H9 (cell line): ENCODE measurements around the gene ROCK2. TPM values are rescaled to one million over a fixed set of nuclear protein-coding genes. Genes with fewer than 3 reads are reported as not detected.

Source experiments
- DNase-seq: peaks from one replicate; pipeline ENCODE4 v3.0.0-alpha.2; 2017
- H2AFZ ChIP-seq: one replicate; pipeline ENCODE4 v1.6.1; 2013; ENCODE audit warnings: mild to moderate bottlenecking, low read length, control low read depth, moderate library complexity
- H2AK5ac ChIP-seq: 2 replicates; pipeline ENCODE4 v1.6.1; 2013; ENCODE audit warnings: low read length, control low read depth, mixed read lengths; ENCODE audit not compliant: insufficient read length
- H2BK120ac ChIP-seq: one replicate; pipeline ENCODE4 v1.6.1; 2013; ENCODE audit warnings: low read depth, mild to moderate bottlenecking, low read length, control low read depth, inconsistent platforms; ENCODE audit not compliant: poor library complexity, severe bottlenecking
- H2BK12ac ChIP-seq: 2 replicates; pipeline ENCODE4 v1.6.1; 2013; ENCODE audit warnings: low read length, control low read depth, mixed read lengths, low read depth; ENCODE audit not compliant: insufficient read length
- H2BK15ac ChIP-seq: 2 replicates; pipeline ENCODE4 v1.6.1; 2013; ENCODE audit warnings: low read depth, low read length, control low read depth
- H2BK20ac ChIP-seq: one replicate; pipeline ENCODE4 v1.6.1; 2013; ENCODE audit warnings: low read depth, mild to moderate bottlenecking, low read length, control low read depth, inconsistent platforms; ENCODE audit not compliant: poor library complexity, severe bottlenecking
- H2BK5ac ChIP-seq: 2 replicates; pipeline ENCODE4 v1.6.1; 2013; ENCODE audit warnings: low read length, control low read depth, mixed read lengths; ENCODE audit not compliant: insufficient read length
- H3K14ac ChIP-seq: 2 replicates; pipeline ENCODE4 v1.6.1; 2013; ENCODE audit warnings: low read length, control low read depth; ENCODE audit not compliant: insufficient read depth
- H3K18ac ChIP-seq: 2 replicates; pipeline ENCODE4 v1.6.1; 2013; ENCODE audit warnings: low read depth, mild to moderate bottlenecking, mixed read lengths, low read length, control low read depth; ENCODE audit not compliant: insufficient read length
- H3K23ac ChIP-seq: 2 replicates; pipeline ENCODE4 v1.6.1; 2013; ENCODE audit warnings: low read length, control low read depth, mixed read lengths, low read depth; ENCODE audit not compliant: insufficient read length
- H3K23me2 ChIP-seq: 2 replicates; pipeline ENCODE4 v1.6.1; 2013; ENCODE audit warnings: low read depth, mild to moderate bottlenecking, mixed read lengths, low read length, control low read depth; ENCODE audit not compliant: insufficient read length, poor library complexity, severe bottlenecking
- H3K27ac ChIP-seq: 2 replicates; pipeline ENCODE4 v1.5.1; 2013; ENCODE audit warnings: low read length, control low read depth, mixed read lengths, low read depth; ENCODE audit not compliant: insufficient read length
- H3K27me3 ChIP-seq: 2 replicates; pipeline ENCODE4 v1.6.1; 2013; ENCODE audit warnings: low read length, control low read depth, inconsistent platforms; ENCODE audit not compliant: insufficient read depth
- H3K4ac ChIP-seq: 2 replicates; pipeline ENCODE4 v1.6.1; 2013; ENCODE audit warnings: low read depth, mild to moderate bottlenecking, control low read depth, inconsistent platforms, low read length, moderate library complexity
- H3K4me1 ChIP-seq: 2 replicates; pipeline ENCODE4 v1.6.1; 2013; ENCODE audit warnings: low read length, control low read depth, inconsistent platforms; ENCODE audit not compliant: insufficient read depth
- H3K4me2 ChIP-seq: 2 replicates; pipeline ENCODE4 v1.6.1; 2013; ENCODE audit warnings: low read length, control low read depth, mixed read lengths; ENCODE audit not compliant: insufficient read length, insufficient read depth
- H3K56ac ChIP-seq: 2 replicates; pipeline ENCODE4 v1.6.1; 2013; ENCODE audit warnings: low read depth, mild to moderate bottlenecking, mixed read lengths, low read length, control low read depth; ENCODE audit not compliant: insufficient read length
- H3K79me1 ChIP-seq: 2 replicates; pipeline ENCODE4 v1.6.1; 2013; ENCODE audit warnings: low read depth, mild to moderate bottlenecking, moderate library complexity, low read length, control low read depth, inconsistent platforms; ENCODE audit not compliant: insufficient read depth, poor library complexity, severe bottlenecking
- H3K79me2 ChIP-seq: 2 replicates; pipeline ENCODE4 v1.6.1; 2013; ENCODE audit warnings: low read length, control low read depth, inconsistent platforms; ENCODE audit not compliant: insufficient read depth
- H3K9ac ChIP-seq: 2 replicates; pipeline ENCODE4 v1.6.1; 2013; ENCODE audit warnings: low read length, control low read depth, mixed read lengths; ENCODE audit not compliant: insufficient read length; ENCODE audit errors: extremely low read depth
- H3K9me3 ChIP-seq: one replicate; pipeline ENCODE4 v1.6.1; 2013; ENCODE audit warnings: low read depth, low read length, inconsistent platforms; ENCODE audit not compliant: control insufficient read depth
- H3T11ph ChIP-seq: one replicate; pipeline ENCODE4 v1.6.1; 2013; ENCODE audit warnings: mild to moderate bottlenecking, low read length, control low read depth, inconsistent platforms
- H4K20me1 ChIP-seq: one replicate; pipeline ENCODE4 v1.6.1; 2013; ENCODE audit not compliant: control insufficient read depth, insufficient read length, insufficient read depth
- H4K5ac ChIP-seq: 2 replicates; pipeline ENCODE4 v1.6.1; 2013; ENCODE audit warnings: low read depth, mild to moderate bottlenecking, mixed read lengths, low read length, control low read depth; ENCODE audit not compliant: insufficient read length
- H4K8ac ChIP-seq: replicated peaks from 2 replicates; pipeline ENCODE4 v1.6.1; 2013; ENCODE audit warnings: low read length, control low read depth, mixed read lengths, low read depth; ENCODE audit not compliant: insufficient read length
- H4K91ac ChIP-seq: 2 replicates; pipeline ENCODE4 v1.6.1; 2013; ENCODE audit warnings: low read depth, mild to moderate bottlenecking, moderate library complexity, mixed read lengths, low read length, control low read depth; ENCODE audit not compliant: insufficient read length
- H3K27ac Mint-ChIP-seq, 3 experiments: 2 replicates in 2 of 3; 3 replicates in 1 of 3; pipeline ENCODE4 v1.8.0; 2020 to 2021; ENCODE audit warnings: mixed read lengths in 3 of 3, mild to moderate bottlenecking in 1 of 3, moderate library complexity in 1 of 3
- H3K27me3 Mint-ChIP-seq: 2 replicates; pipeline ENCODE4 v1.8.0; 2021; ENCODE audit warnings: low read depth, mild to moderate bottlenecking, moderate library complexity, mixed read lengths
- H3K36me3 Mint-ChIP-seq, 3 experiments: 2 replicates in 2 of 3; 3 replicates in 1 of 3; pipeline ENCODE4 v1.8.0; 2020 to 2021; ENCODE audit warnings: low read depth in 3 of 3, mixed read lengths in 3 of 3; ENCODE audit not compliant: insufficient read depth in 1 of 3
- H3K4me1 Mint-ChIP-seq, 2 experiments: 2 replicates each; pipeline ENCODE4 v1.8.0; 2020; ENCODE audit warnings: mixed read lengths in 2 of 2
- H3K4me3 Mint-ChIP-seq, 2 experiments: 2 replicates in 1 of 2; 3 replicates in 1 of 2; pipeline ENCODE4 v1.8.0; 2020 to 2021; ENCODE audit warnings: mild to moderate bottlenecking in 2 of 2, mixed read lengths in 2 of 2, moderate library complexity in 1 of 2
- H3K9me3 Mint-ChIP-seq, 2 experiments: 2 replicates in 1 of 2; 3 replicates in 1 of 2; pipeline ENCODE4 v1.8.0; 2020; ENCODE audit warnings: mild to moderate bottlenecking in 2 of 2, mixed read lengths in 2 of 2, moderate library complexity in 1 of 2
- WGBS: extraction: QIAGEN DNeasy Blood & Tissue Kit; methylation state at CpG from one replicate; pipeline ENCODE4 v1.1.7; 2013; ENCODE audit warnings: missing lambda C conversion rate, low lambda C conversion rate, mixed read lengths; ENCODE audit not compliant: insufficient read length; ENCODE audit errors: extremely low coverage; 5-methylcytosine and 5-hydroxymethylcytosine counted together
- total RNA-seq: library from RNA; stranded (reverse); gene quantifications from 2 replicates; pipeline ENCODE4 v1.2.1, GENCODE V29; 2021
- TF ChIP-seq, protein P1 (sequence below): fragments of 200-600 bp; sonication (generic); conservative IDR thresholded peaks from 3 replicates; pipeline ENCODE4 v1.8.0; 2021; ENCODE audit warnings: antibody characterized with exemption, mild to moderate bottlenecking

The ROCK2 gene
- total RNA-seq, 1 experiment from 2014 or later: 33.2 TPM

DNA sequence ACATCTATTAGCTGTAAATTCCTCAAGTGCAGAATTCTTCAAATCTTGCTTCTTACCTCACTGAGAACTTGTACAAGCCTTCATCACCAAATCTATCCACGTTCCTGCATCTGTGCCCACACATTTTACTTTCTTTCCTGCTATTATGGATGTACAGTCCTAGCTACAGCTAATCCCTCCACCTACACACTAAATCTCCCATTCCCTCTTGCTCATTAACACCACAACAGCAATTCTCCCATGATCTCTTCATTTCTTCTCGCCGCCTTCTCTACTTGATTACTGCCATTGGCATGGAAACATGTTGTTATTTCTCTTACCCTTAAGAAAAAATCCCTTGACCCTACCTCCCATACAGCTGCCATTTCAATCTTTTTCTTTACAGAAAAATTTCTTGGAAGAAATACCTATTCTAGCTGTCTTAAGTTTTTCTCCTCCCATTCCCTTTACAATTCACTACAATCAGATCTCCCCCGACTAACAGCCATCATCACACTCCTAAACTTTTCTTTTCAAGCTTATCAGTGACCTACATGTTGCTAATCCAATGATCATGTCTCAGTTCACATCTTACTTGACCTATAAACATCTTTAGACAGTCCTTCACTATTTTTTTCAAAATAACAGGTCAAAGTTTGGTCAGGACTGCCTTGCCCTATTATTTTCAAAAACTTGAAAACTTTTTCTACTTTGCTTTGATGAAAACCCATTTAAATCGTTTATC, 41.0 kb downstream of the ROCK2 start:
- H2BK15ac ChIP-seq: no peak overlapping the region
- no peak overlapping the region for H4K5ac ChIP-seq
- no peak overlapping the region for H3K27ac ChIP-seq
- H2BK20ac ChIP-seq: no peak overlapping the region
- H2BK12ac ChIP-seq: no peak overlapping the region
- H3K4ac ChIP-seq: no peak overlapping the region
- H3K9me3 ChIP-seq: no peaks in the 10 kb centered on the region
- H3T11ph ChIP-seq: no peak overlapping the region
- Mint-ChIP-seq H3K27ac (no peak overlapping the region), H3K27me3 (no peaks in the 10 kb centered on the region), H3K4me1 (no peaks in the 10 kb centered on the region; a peak in 1 of 4 replicates), H3K4me3 (no peak overlapping the region), H3K9me3 (no peaks in the 10 kb centered on the region), H3K36me3 (no peaks in the 10 kb centered on the region)
- H3K4me2 ChIP-seq: no peak overlapping the region
- H3K23me2 ChIP-seq: no peaks in the 10 kb centered on the region
- peaks cover 2% of the 10 kb centered on the region for H3K79me1 ChIP-seq
- H3K18ac ChIP-seq: no peak overlapping the region
- H3K56ac ChIP-seq: no peak overlapping the region
- TF ChIP-seq, protein P1, sequence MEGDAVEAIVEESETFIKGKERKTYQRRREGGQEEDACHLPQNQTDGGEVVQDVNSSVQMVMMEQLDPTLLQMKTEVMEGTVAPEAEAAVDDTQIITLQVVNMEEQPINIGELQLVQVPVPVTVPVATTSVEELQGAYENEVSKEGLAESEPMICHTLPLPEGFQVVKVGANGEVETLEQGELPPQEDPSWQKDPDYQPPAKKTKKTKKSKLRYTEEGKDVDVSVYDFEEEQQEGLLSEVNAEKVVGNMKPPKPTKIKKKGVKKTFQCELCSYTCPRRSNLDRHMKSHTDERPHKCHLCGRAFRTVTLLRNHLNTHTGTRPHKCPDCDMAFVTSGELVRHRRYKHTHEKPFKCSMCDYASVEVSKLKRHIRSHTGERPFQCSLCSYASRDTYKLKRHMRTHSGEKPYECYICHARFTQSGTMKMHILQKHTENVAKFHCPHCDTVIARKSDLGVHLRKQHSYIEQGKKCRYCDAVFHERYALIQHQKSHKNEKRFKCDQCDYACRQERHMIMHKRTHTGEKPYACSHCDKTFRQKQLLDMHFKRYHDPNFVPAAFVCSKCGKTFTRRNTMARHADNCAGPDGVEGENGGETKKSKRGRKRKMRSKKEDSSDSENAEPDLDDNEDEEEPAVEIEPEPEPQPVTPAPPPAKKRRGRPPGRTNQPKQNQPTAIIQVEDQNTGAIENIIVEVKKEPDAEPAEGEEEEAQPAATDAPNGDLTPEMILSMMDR: no peak
- peaks cover 6% of the 10 kb centered on the region; the same call in 1 of the 2 replicates for H3K79me2 ChIP-seq
- no peak overlapping the region for H2BK5ac ChIP-seq
- H2AFZ ChIP-seq: no peak overlapping the region
- no peaks in the 10 kb centered on the region for H3K27me3 ChIP-seq
- no peaks in the 10 kb centered on the region for H4K20me1 ChIP-seq
- no peaks in the 10 kb centered on the region for H3K4me1 ChIP-seq
- H2AK5ac ChIP-seq: no peak overlapping the region
- no peak for DNase-seq
- H4K91ac ChIP-seq: no peak overlapping the region
- no peak overlapping the region for H3K9ac ChIP-seq
- WGBS: 100% methylated on average over 1 of the region's 5 CpGs
- no peak overlapping the region for H4K8ac ChIP-seq
- H3K23ac ChIP-seq: no peak overlapping the region
- H3K14ac ChIP-seq: no peak overlapping the region
- no peak overlapping the region for H2BK120ac ChIP-seq
